Heart left ventricle (tissue), 16 donors: Measurements from ENCODE around the gene HOXA3. TPM values are rescaled to one million over a fixed set of nuclear protein-coding genes. Genes with fewer than 3 reads are reported as not detected.

ENCODE experiments used
- ATAC-seq, 4 donors: fragments of 200-7000 bp; cut with Tn5 transposase; one replicate each; pipeline ENCODE4 v1.9.1; 2020 to 2022; ENCODE audit warnings: moderate library complexity in 4 of 4, mild to moderate bottlenecking in 3 of 4, moderate number of reproducible peaks in 1 of 4
- DNase-seq, 5 donors: peaks; one replicate each; pipeline ENCODE4 v3.0.0-alpha.2; 2020
- H3K27ac ChIP-seq, 12 donors: fragments of 200-600 bp; sonication (generic) in 4 of 12; one replicate each; pipeline versions ENCODE4 v1.5.0 to v1.8.0; 2016 to 2022; ENCODE audit warnings: mild to moderate bottlenecking in 2 of 12
- H3K27me3 ChIP-seq, 9 donors: fragments of 200-600 bp; sonication (generic) in 2 of 9; one replicate each; pipeline versions ENCODE4 v1.5.1 to v1.8.0; 2016 to 2022; ENCODE audit warnings: mild to moderate bottlenecking in 3 of 9
- H3K36me3 ChIP-seq, 9 donors: fragments of 200-600 bp; sonication (generic) in 2 of 9; one replicate each; pipeline versions ENCODE4 v1.5.0 to v1.8.0; 2018 to 2022; ENCODE audit warnings: mild to moderate bottlenecking in 2 of 9
- H3K4me1 ChIP-seq, 12 donors: fragments of 200-600 bp; sonication (generic) in 4 of 12; one replicate each; pipeline versions ENCODE4 v1.5.0 to v1.8.0; 2016 to 2022; ENCODE audit warnings: mild to moderate bottlenecking in 3 of 12
- H3K4me3 ChIP-seq, 12 donors: fragments of 200-600 bp; sonication (generic) in 4 of 12; one replicate each; pipeline versions ENCODE4 v1.5.0 to v1.8.0; 2017 to 2022; ENCODE audit warnings: mild to moderate bottlenecking in 9 of 12, moderate library complexity in 4 of 12
- H3K9me3 ChIP-seq, 12 donors: fragments of 200-600 bp; sonication (generic) in 4 of 12; one replicate each; pipeline versions ENCODE4 v1.5.0 to v1.8.0; 2016 to 2022; ENCODE audit warnings: mild to moderate bottlenecking in 1 of 12
- CTCF ChIP-seq, 12 donors: fragments of 200-600 bp; sonication (generic) in 4 of 12; IDR thresholded peaks; one replicate each; pipeline versions ENCODE4 v1.5.0 to v1.8.0; 2018 to 2022; ENCODE audit warnings: antibody characterized with exemption in 12 of 12, mild to moderate bottlenecking in 5 of 12
- POLR2A ChIP-seq, 2 donors: fragments of 450-650 bp; IDR thresholded peaks; one replicate each; pipeline ENCODE4 v1.6.1; 2017; ENCODE audit warnings: antibody characterized with exemption in 2 of 2, mild to moderate bottlenecking in 2 of 2, moderate library complexity in 2 of 2
- WGBS, 4 donors: extraction: QIAGEN DNeasy Blood & Tissue Kit in 2 of 4; methylation state at CpG; one replicate each; pipeline versions ENCODE4 v1.1.5 to v1.1.7; 2013 to 2018; 5-methylcytosine and 5-hydroxymethylcytosine counted together
- intact Hi-C, 10 donors: fragments of 100-400 bp; cut with DNase I; formaldehyde crosslinking; loops; one replicate each; pipeline versions ENCODE4 v1.11.1 to v1.14.2; 2022
- microRNA counts, 2 donors: library from miRNA; unstranded; fragments of <30 nt; microRNA quantifications; one replicate each; lab custom pipeline; 2016
- microRNA-seq, 4 donors: library from miRNA; unstranded; fragments of <30 nt; microRNA quantifications; one replicate each; pipeline versions ENCODE4 to v1.2.0, GENCODE V29; 2017 to 2020
- polyA plus RNA-seq, 2 donors: library from polyadenylated mRNA; stranded (reverse); fragments of 200-250 nt; gene quantifications; one replicate each; pipeline ENCODE4 v1.2.3, GENCODE V29; 2013
- total RNA-seq, 9 donors: library from RNA; depleted of rRNA in 2 of 9; stranded (reverse); fragments of >200 nt in 2 of 9; fragmentation: NEBNext Ultra II Directional in 3 of 9; extraction: Animal tissue kit (Norgen Biotek cat#: 25700) in 3 of 9; gene quantifications; one replicate each; pipeline versions ENCODE4 v1.1.0 to v1.2.4, GENCODE V29; 2016 to 2023
- donor health status: ischemic (EF 13 %, LVEDD 7.1; RV severe dilation, severe dysfunction).
- donor health status: healthy with polysubstance abuse.
- donor health status: DM: no; HTN: yes; CAD: no.
- donor health status: DM: no; HTN: no; CAD: no.
- donor health status: ischemic (EF 25% LVEDD 6.9; RV normal size, moderate dysfunction).
- donor health status: ischemic (EF 25% LVEDD 5.7; RV mildly dilated, moderate dysfunction).
- donor health status: healthy.
- donor health status: DM: yes; HTN: yes; CAD: no.
- donor health status: ischemic (EF 35%, LVEDD 5.7; RV mildly dilated, moderate dysfunction).
- donor health status: nonischemic (EF 11% LVEDD 7.7; RV severe dilation, severe dysfunction).
- donor health status: DM: yes; HTN: yes; CAD: no.
- donor health status: PGD.
- donor health status: ischemic (EF 29% LVEDD 5.4; RV normal size, mild dysfunction).
- donor health status: nonischemic (EF 23%, LVEDD 6.1; RV moderate dilation, normal function).

The HOXA3 gene
- total and polyA plus RNA-seq, 11 donors = 0.07 to 3.1 (median 0.64) TPM; not detected in 2

GRCh38 chr7:27062946-27063345 is 89.4 kb downstream of the HOXA3 start:
- H3K27me3 ChIP-seq = peaks cover 0 to 27% (median 0%) of the 10 kb centered on the region in 9 donors
- no peak overlapping the region for H3K27ac ChIP-seq
- DNase-seq = no peak
- H3K4me1 ChIP-seq = no peaks in the 10 kb centered on the region
- 81 to 91% (median 87%) methylated on average over 4 of the region's 4 CpGs for WGBS, 4 donors
- intact Hi-C loops = no loop called here
- no peak for ATAC-seq
- no peaks in the 10 kb centered on the region for H3K36me3 ChIP-seq
- TF ChIP-seq CTCF (IDR thresholded peaks at IDR 0.05) = no peak
- no peak for TF ChIP-seq POLR2A (IDR thresholded peaks at IDR 0.05)
- H3K9me3 ChIP-seq = no peaks in the 10 kb centered on the region
- H3K4me3 ChIP-seq = no peak overlapping the region

MicroRNA genes within 50 kb of the gene (microRNA counts, 767-probe panel; counts per million panel counts)
- microRNA hsa-miR-196b-5p (lab: Ali Mortazavi, UCI) = 1,208 to 1,798 counts per million in 2 donors

Small RNAs within 50 kb of the gene (microRNA-seq; reads per million reads assigned to microRNA genes)
- 6.9 to 25.3 (median 11.5) reads per million in 4 donors for gene MIR196B

Other genes with a start within 250 kb of the HOXA3 start
- under 1 TPM in 3 of 9 donors, not detected in 6; 0.12 to 0.66 (median 0.59) TPM for gene HOXA1, start 56.6 kb downstream of the HOXA3 start, total RNA-seq
- under 1 TPM in 1 of 2 donors, not detected in 1; 0.07 TPM for gene HOXA1, start 56.6 kb downstream of the HOXA3 start, polyA plus RNA-seq
- gene HOXA2, start 49.9 kb downstream of the HOXA3 start, total RNA-seq = under 1 TPM in 2 of 9 donors, not detected in 7; 0.14 to 0.57 TPM
- gene HOXA2, start 49.9 kb downstream of the HOXA3 start, polyA plus RNA-seq = under 1 TPM in 1 of 2 donors, not detected in 1; 0.03 TPM
- 1 to 10 TPM in 3 of 9 donors, under 1 TPM in 5, not detected in 1; 0.23 to 2.6 (median 0.88) TPM for gene HOXA4, start 21.8 kb downstream of the HOXA3 start, total RNA-seq
- gene HOXA4, start 21.8 kb downstream of the HOXA3 start, polyA plus RNA-seq = under 1 TPM; 0.50 to 0.69 TPM
- gene HOXA5, start 8.9 kb downstream of the HOXA3 start, total RNA-seq = 1 to 10 TPM in 1 of 9 donors, under 1 TPM in 2, not detected in 6; 0.28 to 2.8 (median 0.44) TPM
- under 1 TPM in 1 of 2 donors, not detected in 1; 0.07 TPM for gene HOXA5, start 8.9 kb downstream of the HOXA3 start, polyA plus RNA-seq
- gene HOXA6, start 4.8 kb downstream of the HOXA3 start, total RNA-seq = not detected
- not detected for gene HOXA6, start 4.8 kb downstream of the HOXA3 start, polyA plus RNA-seq
- under 1 TPM in 1 of 9 donors, not detected in 8; 0.29 TPM for gene HOXA7, start 4.1 kb upstream of the HOXA3 start, total RNA-seq
- not detected for gene HOXA7, start 4.1 kb upstream of the HOXA3 start, polyA plus RNA-seq
- gene HOXA9, start 13.0 kb upstream of the HOXA3 start, total RNA-seq = under 1 TPM in 1 of 9 donors, not detected in 8; 0.29 TPM
- not detected for gene HOXA9, start 13.0 kb upstream of the HOXA3 start, polyA plus RNA-seq
- gene HOXA10, start 21.7 kb upstream of the HOXA3 start, total RNA-seq = under 1 TPM in 2 of 9 donors, not detected in 7; 0.18 to 0.36 TPM
- gene HOXA10, start 21.7 kb upstream of the HOXA3 start, polyA plus RNA-seq = under 1 TPM in 1 of 2 donors, not detected in 1; 0.06 TPM
- gene HOXA11, start 32.6 kb upstream of the HOXA3 start, total RNA-seq = not detected
- not detected for gene HOXA11, start 32.6 kb upstream of the HOXA3 start, polyA plus RNA-seq
- gene HOXA13, start 47.5 kb upstream of the HOXA3 start, total RNA-seq = not detected
- not detected for gene HOXA13, start 47.5 kb upstream of the HOXA3 start, polyA plus RNA-seq
- not detected for gene EVX1, start 90.2 kb upstream of the HOXA3 start, total RNA-seq
- not detected for gene EVX1, start 90.2 kb upstream of the HOXA3 start, polyA plus RNA-seq